DMS 273 (cell line): ENCODE results near the gene WDFY3.

Experiments
- DNase-seq: peaks from one replicate; lab custom pipeline; 2025; ENCODE audit not compliant: unreplicated experiment; lab: John Stamatoyannopoulos, UW

Gene WDFY3

DNA sequence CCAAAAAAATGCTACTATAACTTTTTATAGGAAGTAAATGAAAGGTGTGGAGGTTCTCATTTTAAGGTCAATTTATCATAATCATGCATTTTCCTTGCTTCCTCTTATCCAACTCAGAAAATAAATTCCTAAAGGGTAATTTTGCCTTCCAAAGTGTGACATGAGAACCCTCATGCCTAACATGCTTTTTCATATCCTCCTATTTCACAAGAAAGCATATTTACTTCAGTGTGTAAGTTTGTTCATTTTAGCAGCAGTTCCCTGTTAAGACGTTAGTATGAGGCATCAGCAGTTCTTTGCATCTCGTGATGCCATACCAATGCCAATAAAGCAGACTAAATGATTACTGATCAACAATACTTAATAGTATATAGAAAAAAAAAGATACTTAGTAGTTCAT is 18.4 kb downstream of the WDFY3 start:
- no peak for DNase-seq

DNA sequence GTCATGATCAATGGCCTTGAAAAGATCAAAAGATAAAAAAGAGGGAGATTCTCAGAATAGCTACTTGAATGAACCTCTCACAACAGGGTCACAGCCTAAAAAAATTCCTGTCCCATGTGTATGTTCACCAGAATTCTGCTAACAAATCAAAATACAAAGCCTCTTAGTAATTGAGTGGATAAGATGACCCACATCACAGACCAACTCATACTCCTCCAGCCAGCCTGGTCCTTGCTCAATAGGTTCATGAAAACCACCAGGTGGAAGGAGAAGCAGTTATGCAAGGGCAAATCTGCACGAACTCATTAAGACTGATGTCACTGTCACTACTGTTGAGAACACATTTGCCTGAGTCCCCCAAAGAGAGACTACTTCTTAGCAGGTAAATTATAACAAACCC is 21.5 kb downstream of the WDFY3 start:
- DNase-seq: no peak

DNA sequence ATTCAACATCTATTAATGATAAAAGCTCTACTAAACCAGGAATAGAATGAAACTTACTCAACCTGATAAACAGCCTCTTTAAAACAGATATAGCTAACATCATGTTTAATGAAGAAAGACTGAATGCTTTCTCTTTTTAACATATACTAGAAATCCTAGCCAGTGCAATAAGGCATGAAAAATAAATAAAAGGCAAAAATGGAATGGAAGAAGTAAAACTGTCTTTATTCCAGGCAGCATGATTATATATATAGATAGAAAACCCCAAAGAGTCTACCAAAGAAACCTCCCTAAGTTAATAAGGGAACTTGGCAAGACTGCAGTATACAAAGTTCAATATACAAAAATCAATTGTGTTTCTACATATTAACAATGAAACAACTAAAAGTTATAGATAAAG is 25.5 kb downstream of the WDFY3 start:
- no peak for DNase-seq

DNA sequence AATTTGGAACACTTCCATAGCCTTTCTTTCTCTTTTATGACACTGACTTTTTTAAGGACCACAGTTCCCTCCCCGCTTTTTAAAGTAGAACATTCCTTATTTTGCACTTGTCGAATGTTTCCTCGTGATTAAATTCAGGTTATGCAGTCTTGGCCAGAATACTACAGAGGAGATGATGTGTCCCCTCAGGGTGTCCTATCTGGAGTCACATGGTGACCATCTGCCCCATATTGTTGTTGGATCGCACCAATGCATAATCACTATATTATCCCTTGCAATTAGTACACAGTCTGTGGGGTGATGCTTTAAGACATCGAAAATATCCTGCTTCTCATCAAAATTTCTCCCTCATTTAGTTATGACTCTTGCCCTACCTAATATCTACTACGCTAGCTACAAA is 27.4 kb downstream of the WDFY3 start:
- no peak for DNase-seq

DNA sequence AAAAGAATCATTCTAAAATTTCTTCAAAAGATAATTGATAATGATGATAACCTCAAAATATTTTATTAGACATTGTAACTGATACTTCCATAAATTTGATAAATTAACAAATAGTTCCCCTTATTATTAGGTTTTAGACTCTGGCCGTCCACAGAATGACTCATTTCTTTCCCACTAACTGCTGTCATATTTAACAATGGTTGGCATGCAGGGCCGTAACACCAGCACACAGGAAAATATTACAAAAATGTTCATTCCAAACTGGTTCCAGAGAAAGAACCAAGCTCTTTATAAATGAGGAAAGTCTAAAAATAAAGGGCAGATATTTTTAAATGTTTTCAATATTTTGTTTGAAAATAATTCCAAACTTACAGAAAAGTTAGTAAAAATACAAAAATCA is 28.2 kb downstream of the WDFY3 start:
- DNase-seq: no peak

DNA sequence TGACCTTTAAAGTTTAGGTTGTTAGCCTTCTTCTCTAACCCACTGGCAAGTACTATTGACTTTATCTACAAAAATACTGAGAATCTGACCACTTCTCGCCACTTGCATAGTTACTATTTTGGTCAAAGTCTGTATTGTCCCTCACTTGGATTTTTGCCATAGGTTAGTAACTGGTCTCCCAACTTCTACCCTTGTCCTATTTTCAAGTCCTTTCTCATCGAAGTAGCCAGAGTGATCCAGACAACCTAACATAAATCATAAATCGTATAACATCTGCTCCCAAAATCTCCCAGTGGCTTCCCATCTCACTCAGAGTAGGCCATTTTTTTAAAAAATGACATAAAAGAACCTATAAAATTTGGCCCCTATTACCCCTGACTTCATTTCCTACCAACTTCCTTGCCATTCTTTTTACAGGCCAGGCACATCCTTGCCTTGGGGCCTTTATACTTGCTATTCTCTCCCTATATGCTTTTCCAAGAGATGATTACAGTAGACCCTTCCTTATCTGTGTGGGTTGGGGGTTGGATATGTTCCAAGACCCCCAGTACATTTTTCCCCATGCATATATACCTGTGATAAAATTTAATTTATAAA is 29.0 kb downstream of the WDFY3 start:
- DNase-seq: no peak

DNA sequence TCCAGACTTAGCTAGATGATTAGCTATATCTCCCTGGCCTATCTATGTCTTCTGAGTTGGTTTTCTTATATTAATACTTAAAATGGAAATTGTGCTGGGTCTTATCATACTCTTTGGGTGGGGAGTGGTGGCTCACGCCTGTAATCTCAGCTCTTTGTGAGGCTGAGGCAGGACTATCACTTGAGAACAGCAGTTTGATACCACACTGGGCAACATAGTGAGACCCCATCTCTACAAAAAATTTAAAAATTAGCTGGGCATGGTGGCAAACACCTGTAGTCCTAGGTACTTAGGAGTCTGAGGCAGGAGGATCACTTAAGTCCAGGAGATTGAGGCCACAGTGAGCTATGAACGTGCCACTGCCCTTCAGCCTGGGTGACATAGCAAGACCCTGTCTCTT is 30.4 kb downstream of the WDFY3 start:
- no peak for DNase-seq

DNA sequence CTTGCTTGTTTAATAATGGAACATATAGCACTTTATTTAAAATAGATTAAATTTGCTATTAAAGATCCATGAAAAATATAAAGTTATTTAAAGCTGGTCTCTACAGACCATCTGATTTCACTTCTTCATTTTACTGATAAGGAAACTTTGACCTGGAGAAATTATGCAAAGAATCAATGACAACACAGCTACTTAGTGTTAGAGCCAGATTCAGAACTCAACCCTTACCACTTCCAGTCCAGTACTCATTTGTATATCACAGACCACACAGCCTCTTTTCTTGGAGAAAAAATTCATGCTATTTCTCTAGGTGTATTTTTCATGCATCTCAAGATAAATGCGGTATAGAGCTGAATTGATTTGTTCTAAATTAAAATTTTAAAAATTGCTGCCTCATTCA is 34.0 kb downstream of the WDFY3 start:
- no peak for DNase-seq

DNA sequence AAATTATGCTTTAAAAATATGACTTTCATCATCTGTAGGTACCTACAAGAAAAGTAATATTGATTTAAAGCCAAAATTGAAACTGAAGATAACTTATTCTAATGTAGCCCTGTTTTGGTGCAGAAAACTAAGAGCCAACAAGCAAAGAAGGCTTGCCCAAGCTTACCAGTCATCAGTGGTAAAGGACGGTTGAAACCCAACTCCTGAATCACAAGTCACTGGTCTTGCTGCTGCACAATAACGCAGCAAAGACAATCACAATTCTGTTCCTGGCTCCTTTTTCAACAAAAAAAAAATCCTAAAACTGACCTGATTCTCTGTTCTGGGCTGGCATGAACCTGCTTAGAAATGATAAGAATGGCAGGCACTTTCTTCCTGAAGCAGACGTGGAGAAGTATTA is 34.5 kb downstream of the WDFY3 start:
- no peak for DNase-seq

DNA sequence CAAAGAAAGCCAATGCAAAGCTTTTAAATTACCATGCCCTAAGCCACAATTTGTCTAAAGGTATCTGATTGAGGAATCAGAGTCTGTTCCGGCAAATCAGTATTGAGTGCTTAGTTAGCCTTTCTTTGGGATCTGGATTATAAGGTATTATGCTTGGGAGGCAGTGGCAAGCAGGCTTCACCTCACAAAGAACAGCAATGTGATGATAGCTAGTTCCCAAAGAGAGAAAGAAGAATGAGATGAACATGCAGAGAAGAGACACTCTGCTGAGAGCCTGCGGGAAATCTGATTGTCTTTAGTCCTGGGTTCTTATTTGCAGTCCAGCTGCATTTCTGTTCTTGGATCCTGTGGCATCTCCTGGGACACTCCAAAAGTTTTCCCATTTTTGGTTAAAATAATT is 35.2 kb downstream of the WDFY3 start:
- DNase-seq: no peak

DNA sequence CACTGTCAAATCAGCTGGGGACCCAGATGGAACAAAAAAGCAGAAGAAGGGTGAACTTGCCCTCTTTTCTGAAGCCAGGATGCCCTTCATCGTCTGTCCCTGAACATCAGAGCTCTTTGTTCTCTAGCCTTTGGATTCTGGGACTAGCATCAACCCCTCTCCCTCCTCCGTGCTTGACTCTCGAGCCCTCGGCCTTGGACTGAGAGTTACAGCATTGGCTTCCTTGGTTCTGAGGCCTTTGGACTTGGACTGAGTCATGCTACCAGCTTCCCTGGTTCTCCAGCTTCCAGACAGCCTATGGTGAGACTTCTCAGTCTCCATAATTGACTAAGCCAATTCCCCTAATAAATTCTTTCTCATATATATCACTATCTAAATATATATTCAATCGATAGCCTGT is 38.4 kb downstream of the WDFY3 start:
- DNase-seq: no peak

DNA sequence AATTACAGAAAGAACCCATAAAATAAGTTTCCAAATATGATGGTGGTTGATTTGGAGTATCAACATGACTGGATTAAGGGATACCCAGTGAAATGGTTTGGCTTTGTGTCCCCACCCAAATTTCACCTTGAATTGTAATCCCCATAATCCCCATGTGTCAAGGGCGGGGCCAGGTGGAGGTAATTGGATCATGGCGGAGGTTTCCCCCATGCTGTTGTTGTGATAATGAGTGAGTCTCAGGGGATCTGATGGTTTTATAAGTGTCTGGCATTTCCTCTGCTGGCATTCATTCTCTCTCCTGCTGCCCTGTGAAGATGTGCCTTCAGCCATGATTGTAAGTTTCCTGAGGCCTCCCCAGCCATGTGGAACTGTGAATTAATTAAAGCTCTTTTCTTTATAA is 39.1 kb downstream of the WDFY3 start:
- no peak for DNase-seq

DNA sequence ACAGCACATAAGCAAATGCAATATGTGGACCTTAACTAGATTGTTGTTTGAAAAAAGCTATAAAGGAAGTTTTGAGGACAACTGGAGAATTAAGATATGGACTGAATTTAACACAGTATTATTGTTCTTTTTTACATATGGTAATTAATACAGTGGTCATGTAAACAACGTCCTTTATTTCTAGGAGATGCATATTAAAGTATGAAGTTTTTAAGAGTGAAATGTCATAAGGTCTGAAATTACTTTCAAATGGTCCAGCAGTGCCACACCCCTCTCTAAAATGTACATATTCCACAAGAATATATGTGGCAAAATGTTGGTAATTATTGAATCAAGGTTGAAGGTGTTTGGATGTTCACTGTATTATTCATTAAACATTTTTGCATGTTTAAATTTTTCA is 40.9 kb downstream of the WDFY3 start:
- DNase-seq: no peak

DNA sequence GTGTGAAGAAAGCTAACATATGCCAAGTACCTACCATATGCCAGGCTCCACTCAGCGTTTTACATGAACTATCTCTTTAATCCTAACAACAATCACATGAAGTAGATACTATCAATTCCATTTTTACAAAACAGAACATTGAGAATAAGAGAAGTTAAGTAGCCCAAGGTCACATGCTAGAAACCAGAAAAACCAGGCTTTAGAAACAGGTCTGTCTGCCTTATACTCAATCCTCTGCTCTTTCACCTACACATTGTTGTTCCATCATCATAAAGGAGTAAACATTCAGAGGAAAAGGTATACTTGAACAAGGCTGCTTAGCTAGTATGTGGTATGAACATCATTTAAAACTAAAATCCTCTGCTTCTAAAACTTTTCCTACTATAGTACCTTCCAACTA is 42.1 kb downstream of the WDFY3 start:
- peak; percentile 2 for DNase-seq

DNA sequence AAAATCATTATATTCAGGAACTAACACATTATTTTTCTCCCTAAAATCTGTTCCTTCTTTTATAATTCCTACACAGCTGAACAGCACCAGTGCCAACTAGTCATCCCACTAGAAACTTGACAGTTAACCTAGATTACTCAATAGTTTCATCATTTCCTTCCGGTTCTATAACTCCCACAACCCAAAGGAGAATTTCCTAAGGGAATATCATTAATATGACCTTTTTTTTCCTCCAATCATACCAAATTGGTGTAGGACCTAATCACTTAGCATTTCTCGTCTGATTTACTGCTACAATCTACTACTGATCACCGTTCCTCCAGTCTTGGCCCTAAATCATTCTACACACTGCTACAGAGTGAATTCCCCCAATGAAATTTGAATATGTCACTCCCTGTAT is 45.9 kb downstream of the WDFY3 start:
- no peak for DNase-seq

DNA sequence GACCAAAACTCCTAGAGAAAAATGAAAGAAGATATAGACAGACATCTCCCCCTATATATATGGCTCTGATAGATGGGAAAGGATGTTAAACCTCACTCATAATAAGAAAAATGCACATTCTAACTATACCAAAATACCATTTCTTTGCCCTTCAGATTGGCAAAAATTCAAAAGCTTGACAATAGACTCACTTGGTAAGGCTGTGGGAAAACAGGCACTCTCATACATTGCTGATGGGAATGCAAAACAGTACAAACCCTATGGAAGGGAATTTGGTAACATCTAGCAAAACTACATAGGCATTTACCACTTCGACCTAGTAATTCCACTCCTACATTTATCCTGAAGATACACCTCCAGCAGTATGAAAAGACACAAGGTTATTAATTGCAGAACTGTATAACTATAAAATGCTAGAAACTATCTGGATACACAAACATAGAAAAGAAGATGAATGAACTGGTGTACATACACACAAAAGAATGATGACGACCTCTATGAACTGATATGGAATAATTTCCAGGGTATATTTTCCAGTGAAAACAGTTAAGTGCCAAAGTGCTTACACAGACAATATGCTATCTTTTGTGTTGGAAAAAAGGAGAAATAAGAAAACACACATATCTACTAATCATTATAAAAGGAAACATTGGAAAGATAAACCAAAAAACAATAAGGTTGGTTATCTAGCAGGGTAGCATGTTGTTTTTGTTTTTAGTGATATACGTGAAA is 48.5 kb downstream of the WDFY3 start:
- DNase-seq: no peak

DNA sequence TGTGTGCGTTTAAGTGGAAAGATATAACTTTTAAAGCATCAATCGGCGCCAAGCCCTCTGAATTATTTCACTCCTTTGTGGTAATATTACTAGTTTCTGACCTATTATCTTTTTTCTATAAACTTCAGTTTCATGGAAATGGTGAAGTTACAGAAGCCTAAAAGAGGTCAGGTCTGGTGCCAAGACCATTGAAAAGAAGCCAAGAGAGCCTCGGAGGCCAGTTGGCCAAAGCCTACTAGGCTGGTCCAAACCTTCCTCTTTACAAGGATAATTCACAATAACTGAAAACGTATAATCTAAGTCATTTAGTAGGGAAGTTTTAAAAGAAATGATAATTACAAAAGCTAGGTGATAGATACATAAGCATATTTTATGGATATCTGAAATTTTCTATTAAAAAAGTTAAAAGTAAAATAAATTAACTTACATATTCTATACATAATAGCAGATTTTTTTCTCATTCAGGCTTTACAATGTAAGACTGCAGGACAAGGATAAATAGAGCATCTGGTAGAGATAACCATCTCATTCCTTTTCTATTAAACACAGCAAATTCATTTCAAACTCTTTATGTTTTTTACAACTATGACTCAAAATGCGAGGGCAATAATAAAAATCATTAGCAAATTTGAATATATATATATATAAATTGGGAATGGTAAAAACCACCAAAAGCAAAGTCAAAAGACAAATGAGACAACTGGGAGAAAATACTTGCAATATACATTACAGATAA is 49.2 kb downstream of the WDFY3 start:
- no peak for DNase-seq

DNA sequence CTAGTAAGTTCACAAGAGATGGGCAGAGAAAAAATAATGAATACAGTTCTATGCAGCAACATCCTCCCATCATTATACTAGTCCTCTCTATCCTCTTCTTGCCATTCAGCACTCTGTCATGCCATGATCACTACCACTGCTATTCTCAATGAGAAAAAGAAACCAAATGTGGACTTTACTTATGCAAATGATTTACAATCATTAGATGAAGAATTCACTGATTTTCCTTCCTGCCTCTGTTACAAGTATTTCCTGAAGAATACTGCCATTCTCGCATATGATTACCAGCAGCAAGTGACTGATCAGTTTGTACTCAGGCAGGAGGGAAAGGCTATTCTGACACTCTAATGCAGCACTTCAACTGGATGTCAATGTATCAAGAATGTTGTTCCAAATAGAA is 50.3 kb downstream of the WDFY3 start:
- DNase-seq: no peak

DNA sequence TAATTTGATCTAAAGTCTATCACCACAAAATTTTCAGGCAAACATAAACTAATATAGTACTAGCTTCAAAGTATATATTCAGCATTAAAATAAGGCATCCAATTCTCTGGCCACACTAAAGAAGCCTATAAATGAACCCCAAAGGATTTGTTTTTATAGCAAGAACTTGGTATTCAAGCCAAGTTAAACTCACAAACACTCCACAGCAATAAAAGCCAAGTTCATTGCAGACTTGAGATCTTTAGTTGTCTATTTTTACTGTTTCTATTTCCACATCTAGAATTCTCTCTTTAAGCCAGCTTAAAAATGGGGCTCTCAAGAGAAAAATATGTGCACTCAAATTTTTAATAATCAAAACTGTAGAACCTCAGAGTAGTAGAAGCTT is 51.1 kb downstream of the WDFY3 start:
- no peak for DNase-seq

DNA sequence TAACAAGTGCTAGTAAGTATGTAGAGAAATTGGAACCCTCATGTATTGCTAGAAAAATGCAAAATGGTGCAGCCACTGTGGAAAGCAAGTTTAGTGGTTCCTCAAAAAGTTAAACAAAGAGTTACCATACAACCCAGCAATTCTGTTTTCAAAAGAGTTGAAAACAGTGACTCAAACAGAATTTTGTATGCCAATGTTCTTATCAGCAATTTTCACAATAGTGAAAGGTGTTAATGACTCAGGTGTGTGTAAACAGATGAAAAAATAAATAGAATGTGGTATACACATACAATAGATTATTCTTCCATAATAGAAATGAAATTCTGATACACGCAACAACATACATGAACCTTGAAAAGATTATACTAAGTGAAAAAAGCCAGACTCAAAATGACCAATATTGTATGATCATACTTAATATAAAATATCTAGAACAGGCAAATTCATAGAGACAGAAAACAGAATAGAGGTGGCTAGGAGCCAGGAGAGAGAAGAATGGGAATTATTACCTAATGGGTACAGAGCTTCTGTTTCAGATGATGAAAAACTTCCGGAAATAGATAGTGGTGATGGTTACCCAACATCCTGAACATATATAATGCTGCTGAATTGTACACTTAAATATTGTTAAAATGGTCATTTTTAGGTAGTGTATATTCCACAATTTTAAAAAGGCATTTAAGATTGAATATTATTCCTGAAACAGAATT is 51.6 kb downstream of the WDFY3 start:
- DNase-seq: no peak

DNA sequence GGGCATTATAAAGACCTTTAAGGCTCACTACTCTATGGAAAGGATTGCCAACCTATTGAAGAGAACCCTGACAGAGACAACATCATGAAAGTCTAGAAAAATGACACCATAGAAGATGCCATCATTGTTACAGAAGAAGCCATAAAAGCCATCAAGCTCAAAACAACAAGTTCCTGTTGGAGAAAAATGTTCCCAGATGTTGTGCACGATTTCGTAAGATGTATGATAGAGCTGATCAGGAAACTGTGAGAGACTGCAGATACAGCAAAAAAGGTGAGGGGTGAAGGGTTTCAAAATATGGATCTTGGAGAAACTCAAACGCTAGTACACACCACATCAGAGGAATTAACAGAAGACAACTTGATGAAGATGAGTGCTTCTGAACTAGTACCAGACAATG is 53.3 kb downstream of the WDFY3 start:
- no peak for DNase-seq

DNA sequence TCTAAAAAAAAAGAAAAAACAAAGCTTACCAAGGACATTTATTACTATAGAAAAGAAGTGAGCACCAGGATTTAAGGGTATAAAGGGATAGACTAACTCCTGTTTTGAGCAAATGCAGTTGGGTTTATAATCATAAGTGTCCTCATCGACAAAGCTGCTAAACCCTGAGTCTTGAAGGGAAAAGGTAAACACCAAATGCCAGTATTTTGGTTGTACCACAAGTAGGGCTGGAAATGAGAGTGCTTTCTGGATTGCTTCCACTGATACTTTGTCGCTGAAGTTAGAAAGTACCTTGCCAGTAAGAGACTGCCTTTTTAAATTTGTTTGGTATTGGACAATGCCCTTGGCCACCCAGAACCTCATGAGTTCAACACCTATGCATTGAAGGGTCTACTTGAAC is 53.7 kb downstream of the WDFY3 start:
- DNase-seq: no peak
